LNCAP (cell line): ENCODE measurements around the gene RDH16.

Experiments
- CTCF ChIP-seq: fragments of 450-650 bp; IDR thresholded peaks from 2 replicates; pipeline ENCODE4 v1.5.1; 2017; ENCODE audit warnings: mild to moderate bottlenecking

The RDH16 gene

GRCh38 chr12:56954958-56955355 is 2.5 kb downstream of the RDH16 start:
- TF ChIP-seq CTCF, result no peak

GRCh38 chr12:56954057-56954957 is 3.1 kb downstream of the RDH16 start:
- TF ChIP-seq CTCF, result no peak

GRCh38 chr12:56953314-56953713 is 4.1 kb downstream of the RDH16 start:
- TF ChIP-seq CTCF, result no peak

GRCh38 chr12:56951582-56952339 is 5.6 kb downstream of the RDH16 start:
- TF ChIP-seq CTCF, result no peak

GRCh38 chr12:56948881-56949280 is 8.5 kb downstream of the RDH16 start:
- no peak for TF ChIP-seq CTCF

GRCh38 chr12:56948457-56948777 is 9.0 kb downstream of the RDH16 start:
- TF ChIP-seq CTCF, result no peak

GRCh38 chr12:56947633-56948456 is 9.6 kb downstream of the RDH16 start:
- TF ChIP-seq CTCF, result no peak
